Measurements from ENCODE around the gene CYP20A1.
"Not testable (repeated sequence)": the region's sequence is repeated elsewhere in the genome, so short reads cannot be mapped to it uniquely, and the experiment has no call there.

CYP20A1 gene

DNA sequence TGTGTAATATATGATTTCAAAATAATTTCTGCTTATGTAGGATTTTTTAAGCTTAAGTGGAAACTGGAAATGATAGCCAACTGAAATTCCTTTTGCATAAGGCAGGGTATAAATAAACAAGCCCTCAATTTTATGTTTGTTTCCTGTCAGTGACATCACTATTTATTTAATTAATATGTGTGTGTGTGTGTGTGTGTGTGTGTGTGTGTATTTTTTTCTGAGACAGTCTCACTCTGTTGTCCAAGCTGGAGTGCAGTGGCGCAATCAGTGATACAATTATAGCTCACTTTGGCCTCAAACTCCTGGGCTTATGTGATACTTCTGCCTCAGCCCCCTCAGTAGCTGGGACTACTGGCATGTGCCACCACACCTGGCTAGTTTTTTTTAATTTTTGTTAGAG is 29.3 kb upstream of the CYP20A1 start:
- TF ChIP-seq, protein P1, sequence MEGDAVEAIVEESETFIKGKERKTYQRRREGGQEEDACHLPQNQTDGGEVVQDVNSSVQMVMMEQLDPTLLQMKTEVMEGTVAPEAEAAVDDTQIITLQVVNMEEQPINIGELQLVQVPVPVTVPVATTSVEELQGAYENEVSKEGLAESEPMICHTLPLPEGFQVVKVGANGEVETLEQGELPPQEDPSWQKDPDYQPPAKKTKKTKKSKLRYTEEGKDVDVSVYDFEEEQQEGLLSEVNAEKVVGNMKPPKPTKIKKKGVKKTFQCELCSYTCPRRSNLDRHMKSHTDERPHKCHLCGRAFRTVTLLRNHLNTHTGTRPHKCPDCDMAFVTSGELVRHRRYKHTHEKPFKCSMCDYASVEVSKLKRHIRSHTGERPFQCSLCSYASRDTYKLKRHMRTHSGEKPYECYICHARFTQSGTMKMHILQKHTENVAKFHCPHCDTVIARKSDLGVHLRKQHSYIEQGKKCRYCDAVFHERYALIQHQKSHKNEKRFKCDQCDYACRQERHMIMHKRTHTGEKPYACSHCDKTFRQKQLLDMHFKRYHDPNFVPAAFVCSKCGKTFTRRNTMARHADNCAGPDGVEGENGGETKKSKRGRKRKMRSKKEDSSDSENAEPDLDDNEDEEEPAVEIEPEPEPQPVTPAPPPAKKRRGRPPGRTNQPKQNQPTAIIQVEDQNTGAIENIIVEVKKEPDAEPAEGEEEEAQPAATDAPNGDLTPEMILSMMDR (conservative IDR thresholded peaks at IDR 0.05; ENCODE audit: control insufficient read depth, insufficient read depth, low read depth, low read length), result no peak
- H3K4me3 ChIP-seq (ENCODE audit: control insufficient read depth, low read depth, low read length), result no peak overlapping the region
- peak; percentile 18 for DNase-seq (ENCODE audit: low read depth)

DNA sequence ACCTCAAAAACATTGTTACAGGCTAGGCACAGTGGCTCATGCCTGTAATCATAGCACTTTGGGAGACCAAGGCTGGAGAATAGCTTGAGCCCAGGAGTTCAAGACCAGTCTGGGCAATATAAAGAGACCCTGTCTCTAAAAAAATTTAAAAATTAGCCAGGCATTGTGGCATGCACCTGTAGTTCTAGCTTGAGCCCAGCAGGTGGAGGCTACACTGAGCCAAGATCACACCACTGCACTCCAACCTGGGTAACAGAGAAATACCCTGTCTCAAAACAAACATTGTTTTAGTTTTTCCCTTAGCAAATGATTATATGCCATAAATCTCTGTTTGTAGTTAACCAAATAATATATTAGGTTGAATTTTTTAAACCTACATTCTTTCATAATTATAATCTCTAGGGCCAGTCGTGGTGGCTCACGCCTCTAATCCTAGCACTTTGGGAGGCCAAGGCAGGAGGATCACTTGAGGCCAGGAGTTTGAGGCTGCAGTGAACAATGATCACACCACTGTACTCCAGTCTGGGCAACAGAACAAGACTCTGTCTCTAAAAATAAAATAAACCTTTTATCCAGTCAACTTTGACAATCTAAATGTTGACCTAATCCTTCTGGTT is 13.3 kb upstream of the CYP20A1 start:
- DNase-seq (ENCODE audit: low read depth), result peak; percentile 21
- no peak overlapping the region for H3K4me3 ChIP-seq (ENCODE audit: control insufficient read depth, low read depth, low read length)
- TF ChIP-seq, protein P1 (conservative IDR thresholded peaks at IDR 0.05; ENCODE audit: control insufficient read depth, insufficient read depth, low read depth, low read length), result peak; percentile 54

DNA sequence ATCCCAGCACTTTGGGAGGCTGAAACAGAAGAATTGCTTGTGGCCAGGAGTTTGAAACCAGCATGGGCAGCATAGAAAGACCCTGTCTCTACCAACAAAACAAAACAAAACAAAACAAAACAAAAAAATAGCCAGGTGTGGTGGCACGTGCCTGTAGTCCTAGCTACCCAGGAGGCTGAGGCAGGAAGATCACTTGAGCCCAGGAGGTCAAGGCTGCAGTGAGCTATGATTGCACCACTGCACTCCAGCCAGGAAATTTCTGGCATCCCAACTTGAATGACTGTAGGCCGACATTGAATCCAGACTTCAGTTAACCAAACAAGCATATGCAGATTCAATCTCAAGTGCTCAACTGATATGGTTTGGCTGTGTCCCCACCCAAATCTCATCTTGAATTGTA is 9.1 kb upstream of the CYP20A1 start:
- H3K4me3 ChIP-seq (ENCODE audit: control insufficient read depth, low read depth, low read length), result not testable (repeated sequence)
- DNase-seq (ENCODE audit: low read depth), result peak; percentile 11

DNA sequence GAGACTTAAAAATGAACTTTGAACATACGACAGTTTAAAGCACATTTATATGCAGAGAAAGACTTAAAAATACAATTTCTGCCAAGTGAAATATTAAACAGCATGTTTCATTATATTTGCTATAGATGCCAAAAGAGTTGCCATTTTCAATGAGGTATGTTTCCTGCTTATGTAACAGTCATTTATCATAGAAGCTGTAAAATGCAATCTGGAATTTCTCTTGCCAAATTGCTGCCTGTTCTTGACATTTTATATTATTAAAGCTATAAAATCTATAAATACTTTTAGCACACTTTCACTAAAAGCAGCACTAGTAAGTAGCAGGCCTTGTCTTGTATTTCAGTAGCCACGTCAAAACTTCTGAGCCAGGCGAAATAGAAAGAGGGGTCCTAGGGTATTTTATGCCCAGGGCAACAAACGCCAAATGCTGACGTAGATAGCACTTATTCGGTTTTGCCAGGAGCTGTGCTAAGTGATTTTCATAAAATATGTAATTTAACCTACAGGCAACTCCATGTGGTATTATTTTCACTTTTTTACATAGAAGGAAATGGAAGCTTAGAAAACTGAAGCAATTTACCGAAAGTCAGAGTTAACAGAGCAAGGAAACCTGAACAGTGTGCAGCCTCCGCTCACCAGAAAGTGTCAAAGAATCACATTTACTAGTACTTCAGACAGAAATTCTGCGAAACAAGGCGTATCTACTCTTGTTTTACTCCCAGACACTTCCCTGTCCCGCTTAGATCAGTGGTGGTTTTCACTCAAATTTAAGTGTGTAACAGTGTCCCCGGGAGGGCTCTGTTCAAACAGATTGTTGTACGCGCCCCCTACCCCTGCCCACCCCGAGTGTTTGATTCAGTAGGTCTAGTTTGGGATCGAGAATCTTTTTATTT is 1.2 kb upstream of the CYP20A1 start:
- no peak for DNase-seq (ENCODE audit: low read depth)
- TF ChIP-seq, protein P1 (conservative IDR thresholded peaks at IDR 0.05; ENCODE audit: control insufficient read depth, insufficient read depth, low read depth, low read length), result no peak
- H3K4me3 ChIP-seq (ENCODE audit: control insufficient read depth, low read depth, low read length), result peak overlapping the region; percentile 94

DNA sequence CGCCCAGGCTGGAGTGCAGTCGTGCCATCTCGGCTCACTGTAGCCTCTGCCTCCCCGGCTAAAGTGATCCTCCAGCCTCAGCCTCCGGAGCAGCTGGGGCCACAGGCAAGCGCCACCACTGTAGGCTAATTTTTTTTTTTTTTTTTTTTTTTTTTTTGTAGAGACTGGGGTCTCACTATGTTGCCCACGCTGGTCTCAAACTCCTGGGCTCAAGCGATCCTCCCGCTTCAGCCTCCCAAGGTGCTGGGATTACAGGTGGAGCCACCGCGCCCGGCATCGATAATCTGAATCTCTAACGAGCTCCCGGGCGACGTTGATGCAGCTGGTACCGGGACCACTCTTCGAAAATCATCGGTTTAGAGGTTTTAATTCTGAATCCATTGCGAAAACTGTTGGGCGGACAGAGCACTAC is 520 bp upstream of the CYP20A1 start:
- peak overlapping the region; percentile 94 for H3K4me3 ChIP-seq (ENCODE audit: control insufficient read depth, low read depth, low read length)
- no peak for DNase-seq (ENCODE audit: low read depth)
- TF ChIP-seq, protein P1 (conservative IDR thresholded peaks at IDR 0.05; ENCODE audit: control insufficient read depth, insufficient read depth, low read depth, low read length), result no peak

DNA sequence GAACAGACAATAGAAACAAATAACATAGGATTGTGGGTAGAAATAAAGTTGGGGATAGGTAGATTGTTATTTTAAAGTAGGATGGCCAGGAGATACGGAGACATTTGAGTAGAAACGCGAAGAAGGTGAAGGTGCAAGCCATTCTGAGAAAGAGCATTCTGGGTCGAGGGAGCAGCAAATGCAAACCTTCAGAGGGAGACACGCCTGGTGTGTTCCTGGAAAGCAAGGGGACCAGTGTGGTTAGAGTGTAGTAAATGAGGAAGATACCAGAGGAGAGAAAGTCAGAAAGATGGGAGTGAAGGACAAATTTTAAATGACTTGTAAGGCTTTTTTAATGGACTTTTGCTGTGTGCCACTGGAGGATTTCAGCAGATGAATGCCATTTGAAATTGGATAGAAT is 1.7 kb downstream of the CYP20A1 start:
- H3K4me3 ChIP-seq (ENCODE audit: control insufficient read depth, low read depth, low read length), result peak overlapping the region; percentile 94
- DNase-seq (ENCODE audit: low read depth), result no peak
- TF ChIP-seq, protein P1 (conservative IDR thresholded peaks at IDR 0.05; ENCODE audit: control insufficient read depth, insufficient read depth, low read depth, low read length), result no peak

DNA sequence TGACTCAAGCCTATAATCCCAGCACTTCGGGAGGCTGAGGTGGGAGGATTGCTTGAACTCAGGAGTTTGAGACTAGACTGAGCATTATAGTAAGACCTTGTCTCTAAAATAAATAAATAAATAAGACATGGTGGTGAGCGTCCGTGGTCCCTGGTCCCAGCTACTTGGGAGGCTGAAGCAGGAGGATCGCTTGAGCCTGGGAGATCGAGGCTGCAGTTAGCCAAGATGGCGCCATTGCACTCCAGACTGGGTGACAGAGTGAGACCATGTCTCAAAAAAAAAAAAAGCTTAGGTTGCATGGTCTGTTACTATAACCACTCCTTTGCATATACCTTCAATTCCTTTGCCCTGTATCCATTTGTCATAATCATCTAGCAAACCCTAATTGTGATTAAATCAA is 3.7 kb downstream of the CYP20A1 start:
- DNase-seq (ENCODE audit: low read depth), result no peak
- TF ChIP-seq, protein P1 (conservative IDR thresholded peaks at IDR 0.05; ENCODE audit: control insufficient read depth, insufficient read depth, low read depth, low read length), result no peak
- H3K4me3 ChIP-seq (ENCODE audit: control insufficient read depth, low read depth, low read length), result no peak overlapping the region

All from fibroblast of mammary gland (primary cell).